HG03045 (cell line): ENCODE results near the gene DNAJA2.

Experiments used
- ATAC-seq: cut with Tn5 transposase; IDR thresholded peaks from one replicate; pipeline ENCODE4 v1.9.1; 2021; ENCODE audit warnings: mild to moderate bottlenecking, moderate library complexity; ENCODE audit not compliant: unreplicated experiment

Gene DNAJA2

GRCh38 chr16:46906360-46907060, 67.0 kb downstream of the DNAJA2 start:
- no peak for ATAC-seq
